ENCODE measurements around the gene CCDC102B. TPM values are rescaled to one million over a fixed set of nuclear protein-coding genes. Genes with fewer than 3 reads are reported as not detected.

CCDC102B gene
- total RNA-seq, 4 donors from 2014 or later, result 3.8 to 15.1 (median 4.9) TPM

GRCh38 chr18:68954738-68955137 is 156.9 kb downstream of the CCDC102B start:
- 64 to 70% methylated on average over 2 of the region's 2 CpGs for WGBS, 2 donors (ENCODE audit: low coverage in 1 of 2)
- ATAC-seq, result no peak
- H3K4me1 ChIP-seq, result no peaks in the 10 kb centered on the region
- no peak overlapping the region for H3K4me3 ChIP-seq
- H3K27me3 ChIP-seq, result no peaks in the 10 kb centered on the region
- no peak for TF ChIP-seq EP300 (IDR thresholded peaks at IDR 0.05)
- no peak for TF ChIP-seq POLR2A (IDR thresholded peaks at IDR 0.05)
- no peak for TF ChIP-seq CTCF (IDR thresholded peaks at IDR 0.05)
- TF ChIP-seq POLR2AphosphoS5 (IDR thresholded peaks at IDR 0.05), result no peak
- H3K27ac ChIP-seq, result no peak overlapping the region
- H3K36me3 ChIP-seq, result no peaks in the 10 kb centered on the region
- H3K9me3 ChIP-seq, result no peaks in the 10 kb centered on the region

GRCh38 chr18:68956650-68957049 is 158.8 kb downstream of the CCDC102B start:
- TF ChIP-seq POLR2AphosphoS5 (IDR thresholded peaks at IDR 0.05) (no peak), POLR2A (IDR thresholded peaks at IDR 0.05) (no peak), CTCF (IDR thresholded peaks at IDR 0.05) (no peak), EP300 (IDR thresholded peaks at IDR 0.05) (no peak)
- WGBS, 2 donors (ENCODE audit: low coverage in 1 of 2), result 77 to 87% methylated on average over 2 of the region's 2 CpGs
- no peaks in the 10 kb centered on the region for H3K27me3 ChIP-seq

GRCh38 chr18:68960355-68960754 is 162.5 kb downstream of the CCDC102B start:
- no peak overlapping the region for H3K4me3 ChIP-seq
- no peak for TF ChIP-seq EP300 (IDR thresholded peaks at IDR 0.05)
- no peak for TF ChIP-seq POLR2A (IDR thresholded peaks at IDR 0.05)
- TF ChIP-seq POLR2AphosphoS5 (IDR thresholded peaks at IDR 0.05), result no peak
- TF ChIP-seq CTCF (IDR thresholded peaks at IDR 0.05), result no peak
- no peak for ATAC-seq
- H3K36me3 ChIP-seq, result no peaks in the 10 kb centered on the region
- no peaks in the 10 kb centered on the region for H3K27me3 ChIP-seq
- no peaks in the 10 kb centered on the region for H3K4me1 ChIP-seq
- 79 to 80% methylated on average over 1 to 2 of the region's 3 CpGs for WGBS, 2 donors (ENCODE audit: low coverage in 1 of 2)
- H3K27ac ChIP-seq, result no peak overlapping the region
- no peaks in the 10 kb centered on the region for H3K9me3 ChIP-seq

More at GRCh38 chr18:68956650-68957049, 158.8 kb downstream of the CCDC102B start:
- ATAC-seq, result no peak
- H3K9me3 ChIP-seq, result no peaks in the 10 kb centered on the region
- no peaks in the 10 kb centered on the region for H3K4me1 ChIP-seq
- no peaks in the 10 kb centered on the region for H3K36me3 ChIP-seq
- H3K4me3 ChIP-seq, result no peak overlapping the region
- no peak overlapping the region for H3K27ac ChIP-seq

- Histone ChIP-seq H3K36me3 (no peaks in the 10 kb centered on the region), H3K27me3 (no peaks in the 10 kb centered on the region), H3K4me3 (no peak overlapping the region), H3K27ac (no peak overlapping the region), H3K4me1 (no peaks in the 10 kb centered on the region), H3K9me3 (no peaks in the 10 kb centered on the region)
- ATAC-seq, result no peak
- TF ChIP-seq EP300 (IDR thresholded peaks at IDR 0.05) (no peak), POLR2AphosphoS5 (IDR thresholded peaks at IDR 0.05) (no peak), CTCF (IDR thresholded peaks at IDR 0.05) (no peak), POLR2A (IDR thresholded peaks at IDR 0.05) (no peak)
- 82 to 87% methylated on average over 3 of the region's 3 CpGs for WGBS, 2 donors (ENCODE audit: low coverage in 1 of 2)
Measured at GRCh38 chr18:68962623-68963022, 164.7 kb downstream of the CCDC102B start.

GRCh38 chr18:68965817-68966216 is 167.9 kb downstream of the CCDC102B start:
- Histone ChIP-seq H3K36me3 (no peaks in the 10 kb centered on the region), H3K27ac (no peak overlapping the region), H3K9me3 (no peaks in the 10 kb centered on the region), H3K4me1 (no peaks in the 10 kb centered on the region), H3K4me3 (no peak overlapping the region), H3K27me3 (no peaks in the 10 kb centered on the region)
- WGBS, 2 donors (ENCODE audit: low coverage in 1 of 2), result 58 to 80% methylated on average over 2 to 3 of the region's 3 CpGs
- ATAC-seq, result no peak
- no peak for TF ChIP-seq EP300 (IDR thresholded peaks at IDR 0.05)
- no peak for TF ChIP-seq CTCF (IDR thresholded peaks at IDR 0.05)
- TF ChIP-seq POLR2A (IDR thresholded peaks at IDR 0.05), result no peak
- TF ChIP-seq POLR2AphosphoS5 (IDR thresholded peaks at IDR 0.05), result no peak
